Measurements from ENCODE around the gene SNTA1.
"Not testable (repeated sequence)": the region's sequence is repeated elsewhere in the genome, so short reads cannot be mapped to it uniquely, and the experiment has no call there.

Gene SNTA1

GRCh38 chr20:33401921-33402369 is 41.6 kb downstream of the SNTA1 start:
- H3K4me3 ChIP-seq (ENCODE audit: low read length) = peak overlapping the region; percentile 92
- TF ChIP-seq ZNF274 (IDR thresholded peaks at IDR 0.05; ENCODE audit: low read depth, low read length) = no peak

- TF ChIP-seq ZNF274 (IDR thresholded peaks at IDR 0.05; ENCODE audit: low read depth, low read length) = no peak
- H3K4me3 ChIP-seq (ENCODE audit: low read length) = peak within 1 kb of the TSS; percentile 92
Measured at GRCh38 chr20:33401184-33401920, 42.2 kb downstream of the SNTA1 start, which contains the start of gene CDK5RAP1. Gene CDK5RAP1 (minus strand): TSS chr20:33401519. CDS start chr20:33397064, 4,455 bp downstream.

GRCh38 chr20:33400812-33401183 is 42.8 kb downstream of the SNTA1 start:
- TF ChIP-seq ZNF274 (IDR thresholded peaks at IDR 0.05; ENCODE audit: low read depth, low read length) = no peak
- H3K4me3 ChIP-seq (ENCODE audit: low read length) = peak overlapping the region; percentile 92

GRCh38 chr20:33399924-33400323 is 43.6 kb downstream of the SNTA1 start:
- H3K4me3 ChIP-seq (ENCODE audit: low read length) = peak overlapping the region; percentile 92; the same call in 1 of the 2 replicates
- TF ChIP-seq ZNF274 (IDR thresholded peaks at IDR 0.05; ENCODE audit: low read depth, low read length) = no peak

- H3K4me3 ChIP-seq (ENCODE audit: low read length) = no peak overlapping the region
- TF ChIP-seq ZNF274 (IDR thresholded peaks at IDR 0.05; ENCODE audit: low read depth, low read length) = no peak
Measured at GRCh38 chr20:33394718-33395117, 48.8 kb downstream of the SNTA1 start.

- no peak for TF ChIP-seq ZNF274 (IDR thresholded peaks at IDR 0.05; ENCODE audit: low read depth, low read length)
- H3K4me3 ChIP-seq (ENCODE audit: low read length) = no peak overlapping the region
Measured at GRCh38 chr20:33393609-33394008, 50.0 kb downstream of the SNTA1 start.

- TF ChIP-seq ZNF274 (IDR thresholded peaks at IDR 0.05; ENCODE audit: low read depth, low read length) = no peak
- no peak overlapping the region for H3K4me3 ChIP-seq (ENCODE audit: low read length)
Measured at GRCh38 chr20:33391722-33392415, 51.7 kb downstream of the SNTA1 start.

- not testable (repeated sequence) for H3K4me3 ChIP-seq (ENCODE audit: low read length)
Measured at GRCh38 chr20:33389326-33389725, 54.2 kb downstream of the SNTA1 start.

- H3K4me3 ChIP-seq (ENCODE audit: low read length) = no peak overlapping the region
- TF ChIP-seq ZNF274 (IDR thresholded peaks at IDR 0.05; ENCODE audit: low read depth, low read length) = no peak
Measured at GRCh38 chr20:33388268-33388667, 55.3 kb downstream of the SNTA1 start.

- no peak overlapping the region for H3K4me3 ChIP-seq (ENCODE audit: low read length)
- no peak for TF ChIP-seq ZNF274 (IDR thresholded peaks at IDR 0.05; ENCODE audit: low read depth, low read length)
Measured at GRCh38 chr20:33387177-33387576, 56.4 kb downstream of the SNTA1 start.

GRCh38 chr20:33386673-33387072 is 56.9 kb downstream of the SNTA1 start:
- no peak overlapping the region for H3K4me3 ChIP-seq (ENCODE audit: low read length)
- no peak for TF ChIP-seq ZNF274 (IDR thresholded peaks at IDR 0.05; ENCODE audit: low read depth, low read length)

GRCh38 chr20:33377366-33377765 is 66.2 kb downstream of the SNTA1 start:
- no peak overlapping the region for H3K4me3 ChIP-seq (ENCODE audit: low read length)
- no peak for TF ChIP-seq ZNF274 (IDR thresholded peaks at IDR 0.05; ENCODE audit: low read depth, low read length)

GRCh38 chr20:33373735-33374605 is 69.6 kb downstream of the SNTA1 start:
- no peak overlapping the region for H3K4me3 ChIP-seq (ENCODE audit: low read length)
- TF ChIP-seq ZNF274 (IDR thresholded peaks at IDR 0.05; ENCODE audit: low read depth, low read length) = no peak

- H3K4me3 ChIP-seq (ENCODE audit: low read length) = no peak overlapping the region
- TF ChIP-seq ZNF274 (IDR thresholded peaks at IDR 0.05; ENCODE audit: low read depth, low read length) = no peak
Measured at GRCh38 chr20:33372993-33373441, 70.5 kb downstream of the SNTA1 start.

Data from GM08714 (cell line).